Neural cell (in vitro differentiated cells): Measurements from ENCODE around the gene NALCN.

ENCODE experiments used
- EP300 ChIP-seq: fragments of 450-650 bp; conservative IDR thresholded peaks from 2 replicates; pipeline ENCODE4 v1.6.1; 2014; ENCODE audit warnings: antibody characterized with exemption, mild to moderate bottlenecking, moderate library complexity; ENCODE audit not compliant: poor library complexity, severe bottlenecking
- MXI1 ChIP-seq: fragments of 450-650 bp; conservative IDR thresholded peaks from 2 replicates; pipeline ENCODE4 v1.6.1; 2014; ENCODE audit warnings: antibody characterized with exemption, mild to moderate bottlenecking; ENCODE audit not compliant: poor library complexity, severe bottlenecking
- TAF1 ChIP-seq: IDR thresholded peaks from 2 replicates; pipeline ENCODE4 v1.6.1; 2012; ENCODE audit warnings: low read depth
- TF ChIP-seq, protein P1 (sequence below): fragments of 450-650 bp; IDR thresholded peaks from 2 replicates; pipeline ENCODE4 v1.5.1; 2014; ENCODE audit warnings: antibody characterized with exemption, mild to moderate bottlenecking, moderate library complexity; ENCODE audit not compliant: poor library complexity, severe bottlenecking

DNA sequence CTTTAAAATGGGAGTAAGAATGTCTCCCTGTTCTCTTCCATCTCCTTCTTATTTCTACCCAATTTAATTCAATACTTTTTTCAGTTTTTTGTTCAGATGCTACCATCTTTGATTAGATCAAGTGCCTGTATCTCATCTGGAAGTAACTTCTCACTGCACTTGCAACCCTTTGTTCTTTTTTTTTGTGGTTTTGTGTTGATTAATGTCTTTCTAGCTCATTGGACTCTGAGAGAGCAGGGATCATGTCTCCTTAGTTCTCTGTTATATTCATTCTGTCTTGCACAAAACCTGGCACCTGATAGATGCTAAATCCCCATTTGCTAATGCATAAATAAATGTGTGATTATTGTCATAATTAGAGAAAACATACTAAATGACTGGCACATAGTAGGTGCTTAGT, 35.3 kb upstream of the NALCN start:
- TF ChIP-seq EP300: no peak
- TF ChIP-seq MXI1: no peak
- no peak for TF ChIP-seq TAF1
- TF ChIP-seq, protein P1, sequence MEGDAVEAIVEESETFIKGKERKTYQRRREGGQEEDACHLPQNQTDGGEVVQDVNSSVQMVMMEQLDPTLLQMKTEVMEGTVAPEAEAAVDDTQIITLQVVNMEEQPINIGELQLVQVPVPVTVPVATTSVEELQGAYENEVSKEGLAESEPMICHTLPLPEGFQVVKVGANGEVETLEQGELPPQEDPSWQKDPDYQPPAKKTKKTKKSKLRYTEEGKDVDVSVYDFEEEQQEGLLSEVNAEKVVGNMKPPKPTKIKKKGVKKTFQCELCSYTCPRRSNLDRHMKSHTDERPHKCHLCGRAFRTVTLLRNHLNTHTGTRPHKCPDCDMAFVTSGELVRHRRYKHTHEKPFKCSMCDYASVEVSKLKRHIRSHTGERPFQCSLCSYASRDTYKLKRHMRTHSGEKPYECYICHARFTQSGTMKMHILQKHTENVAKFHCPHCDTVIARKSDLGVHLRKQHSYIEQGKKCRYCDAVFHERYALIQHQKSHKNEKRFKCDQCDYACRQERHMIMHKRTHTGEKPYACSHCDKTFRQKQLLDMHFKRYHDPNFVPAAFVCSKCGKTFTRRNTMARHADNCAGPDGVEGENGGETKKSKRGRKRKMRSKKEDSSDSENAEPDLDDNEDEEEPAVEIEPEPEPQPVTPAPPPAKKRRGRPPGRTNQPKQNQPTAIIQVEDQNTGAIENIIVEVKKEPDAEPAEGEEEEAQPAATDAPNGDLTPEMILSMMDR: no peak
